Activated naive CD4-positive, alpha-beta T cell treated with anti-CD3 and anti-CD28 coated beads for 36 hours (primary cell): ENCODE measurements around the gene CCDC97. TPM values are rescaled to one million over a fixed set of nuclear protein-coding genes. Genes with fewer than 3 reads are reported as not detected.
"Not testable (repeated sequence)": the region's sequence is repeated elsewhere in the genome, so short reads cannot be mapped to it uniquely, and the experiment has no call there.

Experiments
- CTCF ChIA-PET: fragments of 350-600 bp; sonication (Branson Sonifier 250); formaldehyde crosslinking; loops from one replicate; lab custom pipeline; 2021; ENCODE audit warnings: antibody characterized with exemption; lab: Charles Lee
- DNase-seq: peaks from one replicate; pipeline ENCODE4 v3.0.0-alpha.2; 2020
- H3K27ac Mint-ChIP-seq: one replicate; pipeline ENCODE4 v1.8.0; 2021; ENCODE audit warnings: mild to moderate bottlenecking, mixed read lengths
- H3K27me3 Mint-ChIP-seq: one replicate; pipeline ENCODE4 v1.8.0; 2021; ENCODE audit warnings: low read depth, mixed read lengths
- H3K36me3 Mint-ChIP-seq: one replicate; pipeline ENCODE4 v1.8.0; 2021; ENCODE audit warnings: low read depth, mixed read lengths
- H3K4me1 Mint-ChIP-seq: one replicate; pipeline ENCODE4 v1.8.0; 2021; ENCODE audit warnings: low read depth, mixed read lengths
- H3K4me3 Mint-ChIP-seq: one replicate; pipeline ENCODE4 v1.8.0; 2021; ENCODE audit warnings: mild to moderate bottlenecking, moderate library complexity, mixed read lengths
- H3K9me3 Mint-ChIP-seq: one replicate; pipeline ENCODE4 v1.8.0; 2021; ENCODE audit warnings: mixed read lengths
- intact Hi-C: fragments of 100-400 bp; cut with micrococcal nuclease; formaldehyde crosslinking; loops from one replicate; pipeline ENCODE4 v1.15.1; 2023
- total RNA-seq, 2 experiments: library from RNA; stranded (reverse); gene quantifications; one replicate each; pipeline ENCODE4 v1.2.3, GENCODE V29; 2021

CCDC97 gene
- total RNA-seq, 2 experiments from 2014 or later = 14.9 to 15.8 TPM

DNA sequence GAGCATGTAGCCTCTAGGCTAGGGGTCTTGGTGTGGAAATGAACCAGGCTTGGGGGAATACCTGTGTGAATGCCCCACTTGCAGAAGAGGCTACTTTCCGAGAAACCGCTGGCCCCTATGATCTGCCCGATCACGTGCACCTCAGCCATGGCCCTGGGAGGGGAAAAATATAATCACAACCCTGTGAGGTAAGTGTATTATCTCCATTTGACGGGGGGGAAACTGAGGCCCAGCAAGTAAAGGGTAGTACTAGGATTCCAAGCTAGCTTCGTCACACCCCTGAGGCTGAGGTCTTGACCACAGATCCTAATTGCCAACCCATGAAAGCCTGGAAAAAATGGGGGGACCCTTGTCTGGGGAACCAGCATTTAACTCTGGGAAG lies 53.4 kb downstream of the CCDC97 start:
- intact Hi-C loops = loop anchor here (1.0 kb wide), 1 partner anchor 10 kb away; the partner anchor contains the start of gene TGFB1
- H3K27me3 Mint-ChIP-seq = no peaks in the 10 kb centered on the region
- DNase-seq = no peak
- H3K27ac Mint-ChIP-seq = peak overlapping the region; percentile 97
- H3K4me1 Mint-ChIP-seq = peaks cover 33% of the 10 kb centered on the region
- H3K9me3 Mint-ChIP-seq = no peaks in the 10 kb centered on the region
- H3K4me3 Mint-ChIP-seq = peak overlapping the region; percentile 97
- peaks cover 2% of the 10 kb centered on the region for H3K36me3 Mint-ChIP-seq
- CTCF ChIA-PET = interaction anchor here (0.6 to 3.9 kb wide), 5 partner anchors 7 to 513 kb away, joined by 3 to 19 read pairs (median 4); partner anchors contain the start of gene TGFB1

DNA sequence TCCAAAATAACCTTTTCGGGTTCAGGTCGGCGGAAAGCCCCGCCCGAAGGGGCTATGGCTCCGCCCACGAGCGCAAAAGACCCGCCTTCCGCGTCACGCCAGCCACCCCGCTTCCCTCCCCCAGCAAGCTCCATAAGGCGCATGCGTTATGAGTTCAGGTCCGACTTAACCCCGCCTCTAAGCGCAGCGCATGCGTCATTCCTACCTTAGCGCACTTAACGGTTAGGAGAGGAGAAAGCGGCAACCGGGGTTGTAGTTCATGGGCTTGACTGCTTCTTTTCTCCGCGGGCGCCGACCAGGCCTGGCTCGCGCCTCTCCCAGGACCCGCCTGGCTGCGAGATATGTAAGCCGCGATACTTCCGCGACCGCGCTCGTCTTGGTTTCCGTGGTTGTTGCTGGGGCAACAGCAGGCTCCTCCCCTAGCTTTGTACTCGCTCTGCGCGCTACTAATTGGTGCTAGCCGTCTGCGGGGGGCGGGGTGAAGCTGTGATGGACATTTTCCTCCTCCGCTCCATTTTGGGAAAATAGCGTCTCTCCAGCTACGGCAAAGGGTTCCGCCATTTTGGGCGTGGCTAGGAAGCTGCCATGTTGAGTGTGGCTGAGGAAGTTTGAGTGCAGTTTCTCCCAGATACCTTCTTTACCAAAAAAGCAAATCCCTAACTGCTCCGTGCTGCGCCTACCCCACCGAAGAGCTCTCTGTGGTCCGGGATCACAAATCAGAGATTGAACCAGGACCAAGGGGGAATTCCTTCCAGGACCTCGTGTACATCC lies 54.0 kb downstream of the CCDC97 start, which contains the start of gene B9D2:
Gene B9D2, minus strand, starts transcription at position 397 of the 771 bp plus-strand sequence. CDS start 630 bp downstream, outside the sequence.
- CTCF ChIA-PET = interaction anchor here (0.6 to 3.9 kb wide), 9 partner anchors 8 to 512 kb away, joined by 3 to 19 read pairs (median 3); partner anchors contain the start of gene TGFB1
- DNase-seq = peak; percentile 99
- Mint-ChIP-seq H3K9me3 (no peaks in the 10 kb centered on the region), H3K4me3 (peak within 1 kb of the TSS; percentile 97), H3K36me3 (peaks cover 2% of the 10 kb centered on the region), H3K27ac (peak within 1 kb of the TSS; percentile 97), H3K4me1 (peaks cover 30% of the 10 kb centered on the region), H3K27me3 (no peaks in the 10 kb centered on the region)
- intact Hi-C loops = loop anchor here (1.0 kb wide), 3 partner anchors 11 to 101 kb away; partner anchors contain the start of genes BCKDHA, EXOSC5 and TGFB1

DNA sequence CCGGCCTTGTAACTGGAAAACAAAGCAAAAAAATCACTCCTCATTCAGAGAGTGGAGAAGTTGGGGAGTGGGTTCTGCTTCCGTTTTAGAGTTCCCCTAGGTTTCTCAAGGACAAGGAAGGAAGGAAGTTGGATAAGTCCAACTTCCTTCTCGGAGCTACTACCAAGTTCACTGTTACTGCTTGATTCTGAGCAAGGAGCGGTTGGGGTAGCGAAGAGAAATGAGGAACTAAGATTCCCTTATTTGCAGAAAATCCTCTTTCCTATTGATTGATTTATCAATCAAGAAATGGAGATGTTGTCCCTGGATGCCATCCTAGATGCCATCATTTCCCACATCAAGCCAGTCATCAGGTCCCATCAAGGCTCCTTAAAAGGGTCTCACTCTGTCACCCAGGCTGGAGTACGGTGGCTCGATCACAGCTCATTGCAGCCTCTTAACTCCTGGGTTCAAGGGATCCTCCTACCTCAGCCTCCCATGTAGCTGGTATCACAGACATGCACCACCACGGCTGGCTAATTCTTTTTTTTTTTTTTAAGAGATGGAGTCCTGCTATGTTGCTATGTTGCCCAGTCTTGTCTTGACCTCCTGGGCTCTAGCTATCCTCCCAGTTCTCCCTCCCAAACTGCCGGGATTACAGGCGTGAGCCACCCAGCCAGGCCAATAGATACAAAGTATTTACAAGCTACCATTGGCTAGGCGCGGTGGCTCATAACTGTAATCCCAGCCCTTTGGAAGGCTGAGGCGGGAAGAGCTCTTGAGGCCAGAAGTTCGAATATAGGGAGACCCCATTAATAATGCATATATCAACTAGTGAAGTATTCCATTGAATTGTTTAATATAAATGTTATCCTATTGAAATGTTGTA lies 54.8 kb downstream of the CCDC97 start:
- peak overlapping the region; percentile 97 for H3K4me3 Mint-ChIP-seq
- CTCF ChIA-PET = interaction anchor here (0.6 to 3.9 kb wide), 6 partner anchors 9 to 413 kb away, joined by 3 to 19 read pairs (median 3); partner anchors contain the start of gene TGFB1
- H3K36me3 Mint-ChIP-seq = peaks cover 2% of the 10 kb centered on the region
- H3K9me3 Mint-ChIP-seq = no peaks in the 10 kb centered on the region
- DNase-seq = no peak
- peak overlapping the region; percentile 97 for H3K27ac Mint-ChIP-seq
- no peaks in the 10 kb centered on the region for H3K27me3 Mint-ChIP-seq
- intact Hi-C loops = loop anchor here (1.0 kb wide), 2 partner anchors 33 to 101 kb away; partner anchors contain the start of genes BCKDHA and EXOSC5
- H3K4me1 Mint-ChIP-seq = peaks cover 29% of the 10 kb centered on the region

DNA sequence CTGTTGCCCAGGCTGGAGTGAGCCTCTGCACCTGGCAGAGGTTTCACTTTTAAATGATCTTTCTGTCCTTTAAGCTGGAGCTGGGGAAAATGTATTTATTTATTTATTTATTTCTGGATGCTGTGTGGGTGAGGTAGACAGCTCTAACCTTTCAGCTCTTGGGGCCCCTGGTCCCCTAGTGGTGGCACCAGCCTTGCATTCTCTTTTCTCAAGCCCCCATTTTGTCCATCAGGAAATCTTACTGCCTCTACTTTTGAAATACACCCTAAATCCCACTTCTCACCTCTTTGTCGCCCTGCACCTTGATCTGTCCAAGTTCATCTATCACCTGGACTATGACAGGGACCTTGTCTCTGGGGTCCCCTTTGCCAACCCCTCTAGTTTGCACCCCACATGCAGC lies 56.1 kb downstream of the CCDC97 start:
- H3K27ac Mint-ChIP-seq = no peak overlapping the region

DNA sequence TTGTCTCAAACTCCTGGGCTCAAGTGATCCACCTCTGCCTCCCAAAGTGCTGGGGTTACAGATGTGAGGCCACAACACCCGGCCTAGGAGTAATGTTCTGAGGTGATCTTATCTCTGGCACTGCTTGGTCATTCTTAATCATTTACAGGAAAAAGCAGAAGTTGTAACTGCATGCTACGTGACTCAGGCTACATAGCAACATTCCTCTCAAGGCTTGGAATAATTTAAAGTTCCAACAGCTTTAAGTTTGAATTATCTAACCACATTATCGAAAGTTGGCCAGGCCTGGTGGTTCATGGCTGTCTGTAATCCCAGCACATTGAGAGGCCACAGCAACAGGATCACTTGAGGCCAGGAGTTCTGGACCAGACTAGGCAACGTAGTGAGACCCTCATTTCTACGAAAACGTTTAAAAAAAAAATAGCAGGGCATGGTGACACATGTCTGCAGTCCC lies 57.9 kb downstream of the CCDC97 start:
- no peaks in the 10 kb centered on the region for H3K27me3 Mint-ChIP-seq

More for the DNA sequence above, 56.1 kb downstream of the CCDC97 start:
- Mint-ChIP-seq H3K4me1 (peaks cover 23% of the 10 kb centered on the region), H3K36me3 (peaks cover 2% of the 10 kb centered on the region), H3K9me3 (no peaks in the 10 kb centered on the region), H3K27me3 (no peaks in the 10 kb centered on the region), H3K4me3 (no peak overlapping the region)
- peak; percentile 33 for DNase-seq
- CTCF ChIA-PET = interaction anchor here (0.7 to 3.9 kb wide), 4 partner anchors 10 to 87 kb away, joined by 3 to 19 read pairs (median 4); no protein-coding TSS in a partner anchor
- intact Hi-C loops = no loop called here

DNA sequence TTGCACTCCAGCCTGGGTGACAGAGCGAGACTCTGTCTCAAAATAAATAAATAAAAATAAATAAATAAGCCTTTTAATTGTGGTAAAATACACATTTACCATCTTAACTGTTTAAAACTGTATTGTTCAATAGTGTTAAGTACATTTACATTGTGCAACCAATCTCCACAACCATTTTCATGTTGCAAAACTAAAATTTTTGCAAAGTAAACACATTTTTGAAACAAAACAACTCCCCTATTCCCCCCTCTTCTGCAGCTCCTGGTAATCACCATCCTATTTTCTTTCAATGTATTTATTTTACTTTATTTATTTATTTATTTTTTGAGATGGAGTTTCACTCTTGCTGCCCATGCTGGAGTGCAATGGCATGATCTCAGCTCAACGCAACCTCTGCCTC lies 59.8 kb downstream of the CCDC97 start:
- no peak for DNase-seq
- Mint-ChIP-seq H3K27ac (no peak overlapping the region), H3K27me3 (no peaks in the 10 kb centered on the region), H3K9me3 (no peaks in the 10 kb centered on the region), H3K4me3 (no peak overlapping the region), H3K4me1 (peaks cover 7% of the 10 kb centered on the region), H3K36me3 (peaks cover 1% of the 10 kb centered on the region)
- CTCF ChIA-PET = interaction anchor here (0.6 to 1.2 kb wide), 2 partner anchors 13 to 14 kb away, joined by 3 read pairs; no protein-coding TSS in a partner anchor
- intact Hi-C loops = no loop called here

More for the DNA sequence above, 57.9 kb downstream of the CCDC97 start:
- Mint-ChIP-seq H3K4me3 (no peak overlapping the region), H3K36me3 (peaks cover 3% of the 10 kb centered on the region), H3K27ac (no peak overlapping the region), H3K9me3 (no peaks in the 10 kb centered on the region), H3K4me1 (peaks cover 17% of the 10 kb centered on the region)
- intact Hi-C loops = no loop called here
- DNase-seq = no peak
- CTCF ChIA-PET = interaction anchor here (0.6 kb wide), 2 partner anchors 58 to 80 kb away, joined by 3 read pairs; partner anchors contain the start of gene CCDC97

DNA sequence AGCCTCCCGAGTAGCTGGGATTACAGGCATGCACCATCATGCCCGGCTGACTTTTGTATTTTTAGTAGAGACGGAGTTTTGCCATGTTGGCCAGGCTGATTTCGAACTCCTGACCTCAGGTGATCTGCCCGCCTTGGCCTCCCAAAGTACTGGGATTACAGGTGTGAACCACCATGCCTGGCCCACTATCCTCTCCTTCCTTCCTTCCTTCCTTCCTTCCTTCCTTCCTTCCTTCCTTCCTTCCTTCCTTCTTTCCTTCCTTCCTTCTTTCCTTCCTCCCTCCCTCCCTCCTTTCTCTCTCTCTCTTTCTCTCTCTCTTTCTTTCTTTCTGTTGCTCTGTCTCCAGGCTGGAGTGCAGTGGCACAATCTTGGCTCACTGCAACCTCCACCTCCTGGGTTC lies 61.1 kb downstream of the CCDC97 start:
- H3K4me3 Mint-ChIP-seq, H3K27me3 Mint-ChIP-seq, H3K27ac Mint-ChIP-seq, H3K36me3 Mint-ChIP-seq, H3K9me3 Mint-ChIP-seq, intact Hi-C loops, DNase-seq: not testable (repeated sequence)
- CTCF ChIA-PET = interaction anchor here (0.8 to 1.1 kb wide), 2 partner anchors 10 to 615 kb away, joined by 3 read pairs; no protein-coding TSS in a partner anchor
- peaks cover 11% of the 10 kb centered on the region for H3K4me1 Mint-ChIP-seq

DNA sequence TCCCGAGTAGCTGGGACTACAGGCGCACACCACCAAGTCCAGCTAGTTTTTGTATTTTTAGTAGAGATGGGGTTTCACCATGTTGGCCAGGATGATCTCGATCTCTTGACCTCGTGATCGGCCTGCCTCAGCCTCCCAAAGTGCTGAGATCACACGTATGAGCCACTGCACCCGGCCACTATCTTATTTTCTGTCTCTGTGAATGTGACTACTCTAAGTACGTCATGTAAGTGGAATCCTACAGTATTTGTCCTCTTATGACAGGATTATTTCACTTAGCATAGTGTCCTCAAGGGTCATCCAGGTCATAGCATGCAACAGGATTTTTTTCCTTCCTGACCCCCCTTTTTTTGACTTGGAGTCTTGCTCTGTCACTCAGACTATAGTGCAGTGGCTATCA lies 61.6 kb downstream of the CCDC97 start:
- CTCF ChIA-PET = interaction anchor here (1.1 kb wide), 1 partner anchor 10 kb away, joined by 3 read pairs; no protein-coding TSS in a partner anchor
- Mint-ChIP-seq H3K36me3 (peaks cover 1% of the 10 kb centered on the region), H3K27me3 (no peaks in the 10 kb centered on the region), H3K27ac (no peak overlapping the region), H3K4me3 (no peak overlapping the region), H3K4me1 (peaks cover 9% of the 10 kb centered on the region), H3K9me3 (no peaks in the 10 kb centered on the region)
- DNase-seq = no peak
- intact Hi-C loops = no loop called here

DNA sequence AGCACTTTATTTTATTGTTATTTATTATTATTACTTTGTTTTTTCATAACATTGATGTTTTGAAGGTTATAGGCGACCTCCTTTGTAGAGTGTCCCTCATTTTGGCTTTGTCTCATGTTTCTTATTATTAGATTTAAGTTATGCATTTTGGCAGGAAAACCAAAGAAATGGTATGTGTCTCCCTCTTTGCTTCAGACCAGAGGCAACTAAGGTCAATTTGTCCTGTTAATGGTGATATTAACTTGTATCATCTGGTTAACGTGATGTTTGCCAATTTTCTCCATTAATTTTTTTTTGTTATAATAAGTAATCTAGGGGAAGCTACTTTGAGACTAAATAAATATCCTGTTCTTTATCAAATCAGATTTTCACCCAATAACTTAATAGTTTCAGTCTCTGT lies 62.5 kb downstream of the CCDC97 start:
- Mint-ChIP-seq H3K27me3 (no peaks in the 10 kb centered on the region), H3K4me1 (peaks cover 16% of the 10 kb centered on the region)
- intact Hi-C loops = no loop called here

DNA sequence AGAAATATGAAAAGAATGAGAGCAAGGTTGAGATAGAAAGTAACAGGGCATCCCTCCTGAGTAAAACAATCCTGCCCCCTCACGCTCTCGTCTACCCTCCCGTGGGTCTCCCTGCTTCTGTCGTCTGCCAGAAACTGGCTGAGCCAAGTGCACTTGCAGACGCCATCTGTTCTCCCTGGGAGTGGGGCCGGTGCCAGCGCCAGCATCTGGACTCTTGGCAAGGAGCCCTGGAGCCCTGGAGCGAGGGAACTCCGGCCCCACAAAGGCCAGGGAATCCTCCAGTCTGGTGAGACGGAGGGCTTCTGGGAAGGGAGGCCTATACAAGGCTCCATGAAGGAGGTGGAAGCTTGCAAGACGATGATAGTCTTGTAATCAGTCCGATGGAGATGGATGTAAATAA lies 64.0 kb downstream of the CCDC97 start:
- Mint-ChIP-seq H3K36me3 (peaks cover 1% of the 10 kb centered on the region), H3K27me3 (no peaks in the 10 kb centered on the region), H3K4me1 (peaks cover 16% of the 10 kb centered on the region), H3K9me3 (no peaks in the 10 kb centered on the region), H3K4me3 (no peak overlapping the region), H3K27ac (no peak overlapping the region)
- intact Hi-C loops = no loop called here
- CTCF ChIA-PET = no interaction called here
- no peak for DNase-seq

More for the DNA sequence above, 62.5 kb downstream of the CCDC97 start:
- Mint-ChIP-seq H3K27ac (no peak overlapping the region), H3K4me3 (no peak overlapping the region), H3K36me3 (peaks cover 1% of the 10 kb centered on the region), H3K9me3 (no peaks in the 10 kb centered on the region)
- DNase-seq = no peak
- CTCF ChIA-PET = no interaction called here
